PFSK-1 (cell line): ENCODE measurements around the gene FSTL4.

Experiments
- POLR2AphosphoS5 ChIP-seq: IDR thresholded peaks from 2 replicates; pipeline ENCODE4 v1.6.1; 2012; ENCODE audit warnings: low read depth, mild to moderate bottlenecking, control low read depth, low read length, moderate library complexity
- SIN3A ChIP-seq: IDR thresholded peaks from 2 replicates; pipeline ENCODE4 v1.6.1; 2012; ENCODE audit warnings: mild to moderate bottlenecking, low read length, moderate library complexity, borderline replicate concordance; ENCODE audit not compliant: insufficient read depth
- TAF1 ChIP-seq: IDR thresholded peaks from 2 replicates; pipeline ENCODE4 v1.6.1; 2012; ENCODE audit warnings: low read length, control low read depth, borderline replicate concordance; ENCODE audit not compliant: insufficient read depth

- TF ChIP-seq TAF1 (no peak), SIN3A (no peak), POLR2AphosphoS5 (no peak)
These were observed 309.0 kb downstream of the FSTL4 start for GRCh38 chr5:133303298-133303697.
